GM21447 (cell line): Measurements from ENCODE around the gene B3GALNT1.

Experiments
- ATAC-seq: cut with Tn5 transposase; IDR thresholded peaks from one replicate; pipeline ENCODE4 v1.9.1; 2021; ENCODE audit not compliant: unreplicated experiment

The B3GALNT1 gene

GRCh38 chr3:161104561-161105551 is at the start of gene B3GALNT1:
Gene B3GALNT1, minus strand, starts transcription at chr3:161105349. Its CDS starts 18,595 bp downstream, at chr3:161086754.
- ATAC-seq: peak; percentile 77

- no peak for ATAC-seq
Observed at GRCh38 chr3:161153480-161153879, 48.3 kb upstream of the B3GALNT1 start.

GRCh38 chr3:161150001-161150525 is 44.9 kb upstream of the B3GALNT1 start:
- no peak for ATAC-seq

GRCh38 chr3:161149529-161149928 is 44.4 kb upstream of the B3GALNT1 start:
- no peak for ATAC-seq

GRCh38 chr3:161148832-161149475 is 43.8 kb upstream of the B3GALNT1 start:
- no peak for ATAC-seq

GRCh38 chr3:161142486-161142885 is 37.3 kb upstream of the B3GALNT1 start:
- no peak for ATAC-seq

- ATAC-seq: no peak
Observed at GRCh38 chr3:161139686-161140085, 34.5 kb upstream of the B3GALNT1 start.

GRCh38 chr3:161137260-161137659 is 32.1 kb upstream of the B3GALNT1 start:
- no peak for ATAC-seq

- ATAC-seq: no peak
Observed at GRCh38 chr3:161132391-161132790, 27.2 kb upstream of the B3GALNT1 start.

GRCh38 chr3:161126495-161126894 is 21.3 kb upstream of the B3GALNT1 start:
- no peak for ATAC-seq

GRCh38 chr3:161117646-161118045 is 12.5 kb upstream of the B3GALNT1 start:
- ATAC-seq: no peak

- ATAC-seq: no peak
Observed at GRCh38 chr3:161108840-161109239, 3.7 kb upstream of the B3GALNT1 start.

- no peak for ATAC-seq
Observed at GRCh38 chr3:161107311-161107710, 2.2 kb upstream of the B3GALNT1 start.

- ATAC-seq: no peak
Observed at GRCh38 chr3:161103776-161104385, 1.3 kb downstream of the B3GALNT1 start.

GRCh38 chr3:161101609-161102008 is 3.5 kb downstream of the B3GALNT1 start:
- no peak for ATAC-seq

- no peak for ATAC-seq
Observed at GRCh38 chr3:161100994-161101393, 4.2 kb downstream of the B3GALNT1 start.

- ATAC-seq: no peak
Observed at GRCh38 chr3:161096771-161097367, 8.3 kb downstream of the B3GALNT1 start.

GRCh38 chr3:161093895-161094294 is 11.3 kb downstream of the B3GALNT1 start:
- no peak for ATAC-seq

GRCh38 chr3:161084277-161084676 is 20.9 kb downstream of the B3GALNT1 start:
- no peak for ATAC-seq

GRCh38 chr3:161083131-161083530 is 22.0 kb downstream of the B3GALNT1 start:
- ATAC-seq: no peak

- peak; percentile 23 for ATAC-seq
Observed at GRCh38 chr3:161082063-161082462, 23.1 kb downstream of the B3GALNT1 start.
